Esophagus muscularis mucosa (tissue), 3 donors: Measurements from ENCODE around the gene STPG2.

ENCODE experiments used
- POLR2A ChIP-seq: fragments of 450-650 bp; IDR thresholded peaks from one replicate; pipeline ENCODE4 v1.6.1; 2017; ENCODE audit warnings: antibody characterized with exemption, moderate library complexity, mild to moderate bottlenecking, low read depth
- TF ChIP-seq, protein P1 (sequence below), 3 experiments: fragments of 200-600 bp in 2 of 3; fragments of 450-650 bp in 1 of 3; sonication (generic) in 2 of 3; IDR thresholded peaks; one replicate each; pipeline ENCODE4 v1.5.1; 2017 to 2019; ENCODE audit warnings: antibody characterized with exemption in 3 of 3, mild to moderate bottlenecking in 2 of 3, moderate library complexity in 1 of 3

DNA sequence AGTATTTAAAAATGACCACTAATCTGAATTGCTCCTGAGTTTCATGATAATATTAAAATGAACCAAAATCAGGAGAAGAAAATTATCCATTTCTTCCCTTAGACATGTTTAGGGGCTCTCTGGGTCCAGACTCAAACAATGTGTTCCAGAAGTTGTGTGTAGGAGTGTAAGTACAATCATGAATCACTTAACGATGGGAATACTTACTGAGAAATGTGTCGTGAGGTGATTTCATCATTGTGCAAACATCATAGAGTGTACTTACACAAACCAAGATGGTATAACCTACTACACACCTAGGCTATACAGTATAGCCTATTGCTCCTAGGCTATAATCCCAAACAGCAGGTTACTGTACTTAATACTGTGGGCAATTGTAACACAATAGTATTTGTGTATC, 74.8 kb downstream of the STPG2 start:
- TF ChIP-seq, protein P1, sequence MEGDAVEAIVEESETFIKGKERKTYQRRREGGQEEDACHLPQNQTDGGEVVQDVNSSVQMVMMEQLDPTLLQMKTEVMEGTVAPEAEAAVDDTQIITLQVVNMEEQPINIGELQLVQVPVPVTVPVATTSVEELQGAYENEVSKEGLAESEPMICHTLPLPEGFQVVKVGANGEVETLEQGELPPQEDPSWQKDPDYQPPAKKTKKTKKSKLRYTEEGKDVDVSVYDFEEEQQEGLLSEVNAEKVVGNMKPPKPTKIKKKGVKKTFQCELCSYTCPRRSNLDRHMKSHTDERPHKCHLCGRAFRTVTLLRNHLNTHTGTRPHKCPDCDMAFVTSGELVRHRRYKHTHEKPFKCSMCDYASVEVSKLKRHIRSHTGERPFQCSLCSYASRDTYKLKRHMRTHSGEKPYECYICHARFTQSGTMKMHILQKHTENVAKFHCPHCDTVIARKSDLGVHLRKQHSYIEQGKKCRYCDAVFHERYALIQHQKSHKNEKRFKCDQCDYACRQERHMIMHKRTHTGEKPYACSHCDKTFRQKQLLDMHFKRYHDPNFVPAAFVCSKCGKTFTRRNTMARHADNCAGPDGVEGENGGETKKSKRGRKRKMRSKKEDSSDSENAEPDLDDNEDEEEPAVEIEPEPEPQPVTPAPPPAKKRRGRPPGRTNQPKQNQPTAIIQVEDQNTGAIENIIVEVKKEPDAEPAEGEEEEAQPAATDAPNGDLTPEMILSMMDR (IDR thresholded peaks at IDR 0.05) = no peak
- TF ChIP-seq POLR2A = no peak
